GM23338 (cell line): Measurements from ENCODE around the gene ZMYND8. TPM values are rescaled to one million over a fixed set of nuclear protein-coding genes. Genes with fewer than 3 reads are reported as not detected.

Experiments
- ATAC-seq: fragments of 200-7000 bp; cut with Tn5 transposase; 3 replicates; pipeline ENCODE4 v1.9.1; 2020
- DNase-seq: peaks from one replicate; pipeline ENCODE4 v3.0.0-alpha.2; 2015; ENCODE audit warnings: low spot score
- H2AFZ ChIP-seq: fragments of 200-600 bp; sonication (generic); 2 replicates; pipeline ENCODE4 v1.8.0; 2016; ENCODE audit warnings: antibody characterized with exemption, mild to moderate bottlenecking, moderate library complexity
- H3F3A ChIP-seq: fragments of 200-600 bp; sonication (generic); replicated peaks from 2 replicates; pipeline ENCODE4 v1.8.0; 2017; ENCODE audit warnings: antibody characterized with exemption, mixed run types, low read depth
- H3K27ac ChIP-seq: fragments of 200-600 bp; sonication (generic); 2 replicates; pipeline ENCODE4 v1.6.1; 2016; ENCODE audit warnings: low read depth
- H3K27me3 ChIP-seq: fragments of 200-600 bp; sonication (generic); 2 replicates; pipeline ENCODE4 v1.8.0; 2016; ENCODE audit warnings: mild to moderate bottlenecking, mixed run types, moderate library complexity; ENCODE audit not compliant: insufficient read depth
- H3K36me3 ChIP-seq: fragments of 200-600 bp; sonication (generic); 2 replicates; pipeline ENCODE4 v1.8.0; 2016; ENCODE audit warnings: mild to moderate bottlenecking; ENCODE audit not compliant: insufficient read depth
- H3K4me1 ChIP-seq: fragments of 200-600 bp; sonication (generic); 2 replicates; pipeline ENCODE4 v1.8.0; 2016; ENCODE audit warnings: mild to moderate bottlenecking, moderate library complexity; ENCODE audit not compliant: insufficient read depth
- H3K4me2 ChIP-seq: fragments of 200-600 bp; sonication (generic); 2 replicates; pipeline ENCODE4 v1.7.1; 2017; ENCODE audit warnings: mixed run types
- H3K4me3 ChIP-seq: fragments of 200-600 bp; sonication (generic); 2 replicates; pipeline ENCODE4 v1.6.1; 2016; ENCODE audit warnings: mixed run types
- H3K79me2 ChIP-seq: fragments of 200-600 bp; sonication (generic); replicated peaks from 2 replicates; pipeline ENCODE4 v1.8.0; 2017; ENCODE audit warnings: mild to moderate bottlenecking; ENCODE audit not compliant: insufficient read depth
- H3K9me2 ChIP-seq: fragments of 200-600 bp; sonication (generic); 2 replicates; pipeline ENCODE4 v1.8.0; 2017; ENCODE audit not compliant: insufficient read depth
- H4K20me1 ChIP-seq: fragments of 200-600 bp; sonication (generic); replicated peaks from 2 replicates; pipeline ENCODE4 v1.8.0; 2017; ENCODE audit warnings: mild to moderate bottlenecking; ENCODE audit not compliant: insufficient read depth
- H3K27ac Mint-ChIP-seq: 2 replicates; pipeline ENCODE4 v1.8.0; 2020; ENCODE audit warnings: inconsistent platforms, mild to moderate bottlenecking, moderate library complexity, mixed read lengths
- H3K27me3 Mint-ChIP-seq: 3 replicates; pipeline ENCODE4 v1.8.0; 2022; ENCODE audit warnings: low read depth, mild to moderate bottlenecking, moderate library complexity, mixed read lengths, inconsistent platforms; ENCODE audit not compliant: insufficient read depth, poor library complexity
- H3K36me3 Mint-ChIP-seq: 3 replicates; pipeline ENCODE4 v1.8.0; 2021; ENCODE audit warnings: low read depth, mild to moderate bottlenecking, inconsistent platforms, moderate library complexity, mixed read lengths
- H3K4me1 Mint-ChIP-seq: 3 replicates; pipeline ENCODE4 v1.8.0; 2020; ENCODE audit warnings: mild to moderate bottlenecking, inconsistent platforms, mixed read lengths
- H3K4me3 Mint-ChIP-seq: 3 replicates; pipeline ENCODE4 v1.8.0; 2021; ENCODE audit warnings: moderate library complexity, mild to moderate bottlenecking, inconsistent platforms, mixed read lengths
- H3K9me3 Mint-ChIP-seq: 3 replicates; pipeline ENCODE4 v1.8.0; 2020; ENCODE audit warnings: moderate library complexity, mild to moderate bottlenecking, inconsistent platforms, mixed read lengths
- CREB1 ChIP-seq: fragments of 250-450 bp; sonication (Bioruptor Pico); IDR thresholded peaks from 2 replicates; pipeline ENCODE4 v1.5.0; 2020; ENCODE audit warnings: low read depth, mild to moderate bottlenecking, moderate library complexity
- CTCF ChIP-seq, 2 experiments: fragments of 200-600 bp in 1 of 2; sonication (generic) in 1 of 2; conservative IDR thresholded peaks; 2 replicates each; pipeline versions ENCODE4 v1.5.1 to v1.6.1; 2016 to 2017; ENCODE audit warnings: antibody characterized with exemption in 2 of 2, low read depth in 2 of 2, mild to moderate bottlenecking in 2 of 2, moderate library complexity in 1 of 2
- EZH2 ChIP-seq: fragments of 200-600 bp; sonication (generic); IDR thresholded peaks from one replicate; pipeline ENCODE4 v1.8.0; 2017; ENCODE audit warnings: antibody characterized with exemption, mild to moderate bottlenecking, low read depth; ENCODE audit not compliant: unreplicated experiment
- EZH2phosphoT487 ChIP-seq: fragments of 200-600 bp; sonication (generic); IDR thresholded peaks from one replicate; pipeline ENCODE4 v1.8.1; 2018; ENCODE audit warnings: antibody characterized with exemption; ENCODE audit not compliant: unreplicated experiment
- JUNB ChIP-seq: IDR thresholded peaks from one replicate; pipeline ENCODE4 v1.6.1; 2016; ENCODE audit warnings: antibody characterized with exemption; ENCODE audit not compliant: unreplicated experiment
- NANOG ChIP-seq: IDR thresholded peaks from 2 replicates; pipeline ENCODE4 v1.6.1; 2016; ENCODE audit warnings: antibody characterized with exemption, borderline replicate concordance
- POLR2AphosphoS5 ChIP-seq: IDR thresholded peaks from 2 replicates; pipeline ENCODE4 v1.6.1; 2016; ENCODE audit warnings: antibody characterized with exemption, low read depth
- STAT1 ChIP-seq: IDR thresholded peaks from one replicate; pipeline ENCODE4 v1.6.1; 2016; ENCODE audit warnings: antibody characterized with exemption; ENCODE audit not compliant: unreplicated experiment
- ZNF114 ChIP-seq: fragments of 250-450 bp; sonication (Bioruptor Pico); IDR thresholded peaks from 2 replicates; pipeline ENCODE4 v1.5.0; 2020; ENCODE audit warnings: mild to moderate bottlenecking, moderate library complexity
- ZNF331 ChIP-seq: fragments of 250-450 bp; sonication (Bioruptor Pico); IDR thresholded peaks from 2 replicates; pipeline ENCODE4 v1.5.0; 2020; ENCODE audit warnings: low read depth, mild to moderate bottlenecking, moderate library complexity
- polyA plus RNA-seq: library from polyadenylated mRNA; unstranded; fragments of >200 nt; fragmentation: Nextera tagmentation; extraction: Ambion mirVana; gene quantifications from 2 replicates; pipeline ENCODE4 v1.2.1, GENCODE V29; 2016
- total RNA-seq: library from RNA; depleted of rRNA; stranded (reverse); fragments of >200 nt; shearing (Covaris generic); gene quantifications from 2 replicates; pipeline ENCODE4 v1.2.3, GENCODE V29; 2014
- TF ChIP-seq, protein P1 (sequence below): fragments of 250-450 bp; sonication (Bioruptor Pico); IDR thresholded peaks from 2 replicates; pipeline ENCODE4 v1.5.0; 2020; ENCODE audit warnings: mild to moderate bottlenecking, moderate library complexity
- TF ChIP-seq, protein P2 (sequence below): IDR thresholded peaks from one replicate; pipeline ENCODE4 v1.6.1; 2018; ENCODE audit warnings: antibody characterized with exemption; ENCODE audit not compliant: unreplicated experiment
- TF ChIP-seq, protein P3 (sequence below): IDR thresholded peaks from 2 replicates; pipeline ENCODE4 v1.6.1; 2016; ENCODE audit warnings: antibody characterized with exemption

The ZMYND8 gene
- total and polyA plus RNA-seq, 2 experiments from 2014 or later = 70.9 to 128 TPM

DNA sequence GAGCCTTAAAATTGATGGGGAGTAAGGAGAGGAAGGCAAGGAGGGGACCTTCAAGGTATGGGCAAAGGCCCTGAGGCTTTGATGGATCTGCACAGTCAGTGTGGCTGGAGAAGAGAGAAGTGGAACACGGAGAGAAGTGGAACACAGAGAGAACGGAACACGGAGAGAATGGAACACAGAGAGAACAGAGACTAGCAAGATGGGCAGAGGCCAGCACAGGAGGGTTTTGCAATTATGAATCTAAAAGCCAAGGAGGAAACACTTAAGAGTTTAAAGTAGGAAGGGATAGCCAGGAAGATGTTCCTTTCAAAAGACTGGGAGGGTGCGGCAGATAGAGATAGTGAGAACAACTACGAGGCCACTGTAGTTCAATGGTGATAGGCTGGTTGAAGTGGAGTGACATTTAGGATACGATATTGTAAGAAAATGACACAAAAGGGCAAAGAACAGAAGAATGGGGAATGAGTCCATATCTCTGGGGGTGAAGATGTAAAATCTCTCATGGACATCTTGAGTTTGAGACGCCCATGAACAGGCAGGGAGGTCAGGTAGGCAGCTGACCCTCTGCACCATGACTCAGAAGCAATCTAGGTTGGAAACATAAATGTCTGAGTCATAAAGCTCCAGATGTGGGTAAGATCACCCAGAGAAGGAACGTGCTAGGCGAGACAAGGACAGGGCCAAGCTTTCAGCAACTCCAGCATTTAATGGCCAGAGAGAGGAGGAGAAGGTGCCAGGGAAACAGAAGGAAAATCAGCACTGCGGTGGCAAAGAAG lies 25.4 kb downstream of the ZMYND8 start:
- H3K4me1 Mint-ChIP-seq = peaks cover 62% of the 10 kb centered on the region
- peaks cover 35% of the 10 kb centered on the region for H4K20me1 ChIP-seq
- H3K36me3 Mint-ChIP-seq = peaks cover 72% of the 10 kb centered on the region

More for the DNA sequence above, 25.4 kb downstream of the ZMYND8 start:
- Histone ChIP-seq H3K27ac (peak overlapping the region; percentile 88), H3K4me2 (peak overlapping the region; percentile 67), H3K9me2 (no peaks in the 10 kb centered on the region), H3K4me3 (no peak overlapping the region), H3K4me1 (peaks cover 63% of the 10 kb centered on the region), H3K27me3 (no peaks in the 10 kb centered on the region), H3K79me2 (peaks cover 100% of the 10 kb centered on the region), H3F3A (peaks cover 25% of the 10 kb centered on the region; the same call in 1 of the 2 replicates), H2AFZ (no peak overlapping the region), H3K36me3 (peaks cover 11% of the 10 kb centered on the region)
- no peak for TF ChIP-seq NANOG
- no peak for TF ChIP-seq POLR2AphosphoS5
- TF ChIP-seq JUNB = no peak
- TF ChIP-seq, protein P1, sequence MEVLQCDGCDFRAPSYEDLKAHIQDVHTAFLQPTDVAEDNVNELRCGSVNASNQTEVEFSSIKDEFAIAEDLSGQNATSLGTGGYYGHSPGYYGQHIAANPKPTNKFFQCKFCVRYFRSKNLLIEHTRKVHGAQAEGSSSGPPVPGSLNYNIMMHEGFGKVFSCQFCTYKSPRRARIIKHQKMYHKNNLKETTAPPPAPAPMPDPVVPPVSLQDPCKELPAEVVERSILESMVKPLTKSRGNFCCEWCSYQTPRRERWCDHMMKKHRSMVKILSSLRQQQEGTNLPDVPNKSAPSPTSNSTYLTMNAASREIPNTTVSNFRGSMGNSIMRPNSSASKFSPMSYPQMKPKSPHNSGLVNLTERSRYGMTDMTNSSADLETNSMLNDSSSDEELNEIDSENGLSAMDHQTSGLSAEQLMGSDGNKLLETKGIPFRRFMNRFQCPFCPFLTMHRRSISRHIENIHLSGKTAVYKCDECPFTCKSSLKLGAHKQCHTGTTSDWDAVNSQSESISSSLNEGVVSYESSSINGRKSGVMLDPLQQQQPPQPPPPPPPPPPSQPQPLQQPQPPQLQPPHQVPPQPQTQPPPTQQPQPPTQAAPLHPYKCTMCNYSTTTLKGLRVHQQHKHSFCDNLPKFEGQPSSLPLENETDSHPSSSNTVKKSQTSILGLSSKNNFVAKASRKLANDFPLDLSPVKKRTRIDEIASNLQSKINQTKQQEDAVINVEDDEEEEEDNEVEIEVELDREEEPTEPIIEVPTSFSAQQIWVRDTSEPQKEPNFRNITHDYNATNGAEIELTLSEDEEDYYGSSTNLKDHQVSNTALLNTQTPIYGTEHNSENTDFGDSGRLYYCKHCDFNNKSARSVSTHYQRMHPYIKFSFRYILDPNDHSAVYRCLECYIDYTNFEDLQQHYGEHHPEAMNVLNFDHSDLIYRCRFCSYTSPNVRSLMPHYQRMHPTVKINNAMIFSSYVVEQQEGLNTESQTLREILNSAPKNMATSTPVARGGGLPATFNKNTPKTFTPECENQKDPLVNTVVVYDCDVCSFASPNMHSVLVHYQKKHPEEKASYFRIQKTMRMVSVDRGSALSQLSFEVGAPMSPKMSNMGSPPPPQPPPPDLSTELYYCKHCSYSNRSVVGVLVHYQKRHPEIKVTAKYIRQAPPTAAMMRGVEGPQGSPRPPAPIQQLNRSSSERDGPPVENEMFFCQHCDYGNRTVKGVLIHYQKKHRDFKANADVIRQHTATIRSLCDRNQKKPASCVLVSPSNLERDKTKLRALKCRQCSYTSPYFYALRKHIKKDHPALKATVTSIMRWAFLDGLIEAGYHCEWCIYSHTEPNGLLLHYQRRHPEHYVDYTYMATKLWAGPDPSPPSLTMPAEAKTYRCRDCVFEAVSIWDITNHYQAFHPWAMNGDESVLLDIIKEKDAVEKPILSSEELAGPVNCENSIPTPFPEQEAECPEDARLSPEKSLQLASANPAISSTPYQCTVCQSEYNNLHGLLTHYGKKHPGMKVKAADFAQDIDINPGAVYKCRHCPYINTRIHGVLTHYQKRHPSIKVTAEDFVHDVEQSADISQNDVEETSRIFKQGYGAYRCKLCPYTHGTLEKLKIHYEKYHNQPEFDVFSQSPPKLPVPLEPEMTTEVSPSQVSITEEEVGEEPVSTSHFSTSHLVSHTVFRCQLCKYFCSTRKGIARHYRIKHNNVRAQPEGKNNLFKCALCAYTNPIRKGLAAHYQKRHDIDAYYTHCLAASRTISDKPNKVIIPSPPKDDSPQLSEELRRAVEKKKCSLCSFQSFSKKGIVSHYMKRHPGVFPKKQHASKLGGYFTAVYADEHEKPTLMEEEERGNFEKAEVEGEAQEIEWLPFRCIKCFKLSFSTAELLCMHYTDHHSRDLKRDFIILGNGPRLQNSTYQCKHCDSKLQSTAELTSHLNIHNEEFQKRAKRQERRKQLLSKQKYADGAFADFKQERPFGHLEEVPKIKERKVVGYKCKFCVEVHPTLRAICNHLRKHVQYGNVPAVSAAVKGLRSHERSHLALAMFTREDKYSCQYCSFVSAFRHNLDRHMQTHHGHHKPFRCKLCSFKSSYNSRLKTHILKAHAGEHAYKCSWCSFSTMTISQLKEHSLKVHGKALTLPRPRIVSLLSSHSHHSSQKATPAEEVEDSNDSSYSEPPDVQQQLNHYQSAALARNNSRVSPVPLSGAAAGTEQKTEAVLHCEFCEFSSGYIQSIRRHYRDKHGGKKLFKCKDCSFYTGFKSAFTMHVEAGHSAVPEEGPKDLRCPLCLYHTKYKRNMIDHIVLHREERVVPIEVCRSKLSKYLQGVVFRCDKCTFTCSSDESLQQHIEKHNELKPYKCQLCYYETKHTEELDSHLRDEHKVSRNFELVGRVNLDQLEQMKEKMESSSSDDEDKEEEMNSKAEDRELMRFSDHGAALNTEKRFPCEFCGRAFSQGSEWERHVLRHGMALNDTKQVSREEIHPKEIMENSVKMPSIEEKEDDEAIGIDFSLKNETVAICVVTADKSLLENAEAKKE (CRISPR knock-in tag) = no peak
- no peak for TF ChIP-seq CTCF (conservative IDR thresholded peaks at IDR 0.05; ENCODE audit: low read depth in 2 of 2)
- TF ChIP-seq CREB1 (CRISPR knock-in tag) = no peak
- no peak for TF ChIP-seq ZNF331 (CRISPR knock-in tag)
- no peak for TF ChIP-seq ZNF114 (CRISPR knock-in tag)
- no peak for TF ChIP-seq EZH2
- no peak for TF ChIP-seq EZH2phosphoT487
- TF ChIP-seq, protein P2, sequence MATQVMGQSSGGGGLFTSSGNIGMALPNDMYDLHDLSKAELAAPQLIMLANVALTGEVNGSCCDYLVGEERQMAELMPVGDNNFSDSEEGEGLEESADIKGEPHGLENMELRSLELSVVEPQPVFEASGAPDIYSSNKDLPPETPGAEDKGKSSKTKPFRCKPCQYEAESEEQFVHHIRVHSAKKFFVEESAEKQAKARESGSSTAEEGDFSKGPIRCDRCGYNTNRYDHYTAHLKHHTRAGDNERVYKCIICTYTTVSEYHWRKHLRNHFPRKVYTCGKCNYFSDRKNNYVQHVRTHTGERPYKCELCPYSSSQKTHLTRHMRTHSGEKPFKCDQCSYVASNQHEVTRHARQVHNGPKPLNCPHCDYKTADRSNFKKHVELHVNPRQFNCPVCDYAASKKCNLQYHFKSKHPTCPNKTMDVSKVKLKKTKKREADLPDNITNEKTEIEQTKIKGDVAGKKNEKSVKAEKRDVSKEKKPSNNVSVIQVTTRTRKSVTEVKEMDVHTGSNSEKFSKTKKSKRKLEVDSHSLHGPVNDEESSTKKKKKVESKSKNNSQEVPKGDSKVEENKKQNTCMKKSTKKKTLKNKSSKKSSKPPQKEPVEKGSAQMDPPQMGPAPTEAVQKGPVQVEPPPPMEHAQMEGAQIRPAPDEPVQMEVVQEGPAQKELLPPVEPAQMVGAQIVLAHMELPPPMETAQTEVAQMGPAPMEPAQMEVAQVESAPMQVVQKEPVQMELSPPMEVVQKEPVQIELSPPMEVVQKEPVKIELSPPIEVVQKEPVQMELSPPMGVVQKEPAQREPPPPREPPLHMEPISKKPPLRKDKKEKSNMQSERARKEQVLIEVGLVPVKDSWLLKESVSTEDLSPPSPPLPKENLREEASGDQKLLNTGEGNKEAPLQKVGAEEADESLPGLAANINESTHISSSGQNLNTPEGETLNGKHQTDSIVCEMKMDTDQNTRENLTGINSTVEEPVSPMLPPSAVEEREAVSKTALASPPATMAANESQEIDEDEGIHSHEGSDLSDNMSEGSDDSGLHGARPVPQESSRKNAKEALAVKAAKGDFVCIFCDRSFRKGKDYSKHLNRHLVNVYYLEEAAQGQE = no peak
- TF ChIP-seq STAT1 = no peak
- TF ChIP-seq, protein P3, sequence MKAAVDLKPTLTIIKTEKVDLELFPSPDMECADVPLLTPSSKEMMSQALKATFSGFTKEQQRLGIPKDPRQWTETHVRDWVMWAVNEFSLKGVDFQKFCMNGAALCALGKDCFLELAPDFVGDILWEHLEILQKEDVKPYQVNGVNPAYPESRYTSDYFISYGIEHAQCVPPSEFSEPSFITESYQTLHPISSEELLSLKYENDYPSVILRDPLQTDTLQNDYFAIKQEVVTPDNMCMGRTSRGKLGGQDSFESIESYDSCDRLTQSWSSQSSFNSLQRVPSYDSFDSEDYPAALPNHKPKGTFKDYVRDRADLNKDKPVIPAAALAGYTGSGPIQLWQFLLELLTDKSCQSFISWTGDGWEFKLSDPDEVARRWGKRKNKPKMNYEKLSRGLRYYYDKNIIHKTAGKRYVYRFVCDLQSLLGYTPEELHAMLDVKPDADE = no peak
- peak overlapping the region; percentile 35 for H3K27ac Mint-ChIP-seq
- ATAC-seq (no peak), DNase-seq (no peak)
- no peaks in the 10 kb centered on the region for H3K9me3 Mint-ChIP-seq
- H3K4me3 Mint-ChIP-seq = no peak overlapping the region; the same call in 2 of the 3 replicates
- H3K27me3 Mint-ChIP-seq = peaks cover 8% of the 10 kb centered on the region
